ENCODE measurements around the gene APOBEC3H. TPM values are rescaled to one million over a fixed set of nuclear protein-coding genes. Genes with fewer than 3 reads are reported as not detected.
A peak's percentile ranks its signal among the peaks of the same experiment; 100 is the strongest.

APOBEC3H gene
- total RNA-seq, 1 donor: not detected

DNA sequence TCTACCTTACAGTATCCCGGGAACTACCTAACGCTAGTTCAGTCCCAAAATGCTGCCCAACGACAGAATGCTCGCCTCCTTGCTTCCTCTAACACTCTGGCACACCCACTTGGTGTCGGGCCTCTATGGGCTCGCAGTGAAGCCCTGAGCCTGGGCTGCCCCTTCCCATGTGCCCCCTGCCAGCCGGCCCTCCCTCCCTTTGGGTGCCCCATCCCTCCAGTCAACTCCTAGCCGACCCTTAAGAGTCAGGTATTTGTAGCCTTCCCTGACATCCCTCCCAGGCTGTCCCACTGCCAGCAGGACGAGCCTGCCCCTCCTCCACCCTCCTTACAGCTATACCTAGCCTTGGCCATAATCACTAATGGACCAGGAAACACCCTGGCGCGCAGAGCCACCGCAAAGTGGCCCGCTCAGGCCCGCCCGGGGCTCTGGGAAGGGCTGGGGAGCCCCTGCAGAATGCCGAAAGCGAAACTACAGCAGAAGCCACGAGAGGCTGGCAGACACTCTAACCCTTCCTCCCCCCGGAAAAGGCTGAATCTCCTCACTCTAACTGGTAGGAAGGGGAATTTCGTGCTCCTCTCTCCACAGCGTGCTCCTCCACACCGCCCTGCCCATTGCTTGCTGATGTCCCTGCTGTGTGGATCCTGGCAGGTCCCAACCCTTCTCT lies 47.2 kb downstream of the APOBEC3H start:
- TF ChIP-seq, protein P1, sequence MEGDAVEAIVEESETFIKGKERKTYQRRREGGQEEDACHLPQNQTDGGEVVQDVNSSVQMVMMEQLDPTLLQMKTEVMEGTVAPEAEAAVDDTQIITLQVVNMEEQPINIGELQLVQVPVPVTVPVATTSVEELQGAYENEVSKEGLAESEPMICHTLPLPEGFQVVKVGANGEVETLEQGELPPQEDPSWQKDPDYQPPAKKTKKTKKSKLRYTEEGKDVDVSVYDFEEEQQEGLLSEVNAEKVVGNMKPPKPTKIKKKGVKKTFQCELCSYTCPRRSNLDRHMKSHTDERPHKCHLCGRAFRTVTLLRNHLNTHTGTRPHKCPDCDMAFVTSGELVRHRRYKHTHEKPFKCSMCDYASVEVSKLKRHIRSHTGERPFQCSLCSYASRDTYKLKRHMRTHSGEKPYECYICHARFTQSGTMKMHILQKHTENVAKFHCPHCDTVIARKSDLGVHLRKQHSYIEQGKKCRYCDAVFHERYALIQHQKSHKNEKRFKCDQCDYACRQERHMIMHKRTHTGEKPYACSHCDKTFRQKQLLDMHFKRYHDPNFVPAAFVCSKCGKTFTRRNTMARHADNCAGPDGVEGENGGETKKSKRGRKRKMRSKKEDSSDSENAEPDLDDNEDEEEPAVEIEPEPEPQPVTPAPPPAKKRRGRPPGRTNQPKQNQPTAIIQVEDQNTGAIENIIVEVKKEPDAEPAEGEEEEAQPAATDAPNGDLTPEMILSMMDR (IDR thresholded peaks at IDR 0.05; ENCODE audit: insufficient read depth, low read depth, low read length): no peak
- peak; percentile 70 for DNase-seq (ENCODE audit: low read depth)

DNA sequence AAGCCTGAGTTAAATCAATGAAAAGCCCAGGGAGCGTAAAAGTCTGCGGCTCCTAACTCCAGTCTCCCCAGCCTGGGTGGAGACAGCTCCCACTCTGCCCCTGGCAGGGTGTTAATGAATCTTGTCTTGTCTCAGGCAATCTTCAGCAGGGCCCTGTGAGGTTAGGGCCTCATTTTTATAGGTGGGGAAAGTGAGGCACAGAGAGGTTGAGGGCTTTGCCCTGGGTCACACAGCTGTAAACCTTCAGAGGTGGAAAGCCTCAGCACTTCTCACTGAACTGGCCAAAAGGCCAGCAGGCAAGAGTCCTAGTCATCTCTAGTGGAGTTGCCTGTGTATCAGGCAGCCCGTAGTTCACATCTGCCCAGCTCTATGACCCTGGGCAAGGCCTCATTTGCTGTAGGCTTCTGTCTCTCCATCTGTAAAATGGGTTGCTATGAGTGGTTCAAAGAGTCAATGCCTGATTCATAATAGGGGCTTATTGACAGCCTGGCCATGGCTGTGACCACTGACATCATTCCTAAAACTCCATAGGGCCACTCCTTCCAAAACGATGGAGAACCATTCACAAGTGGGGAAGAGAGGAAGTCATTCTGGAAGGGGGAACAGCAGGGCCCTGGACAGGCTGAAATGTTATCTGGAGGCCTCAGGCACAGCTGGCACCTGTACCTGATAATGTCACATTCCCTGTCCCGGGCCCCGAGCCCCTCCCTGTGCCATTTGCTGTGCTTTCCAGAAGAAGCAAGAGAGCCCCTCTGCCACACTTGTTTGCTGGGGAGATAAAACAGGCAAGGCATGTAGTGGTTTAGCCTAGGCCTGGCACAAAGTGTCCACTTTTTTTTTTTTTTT lies 49.4 kb downstream of the APOBEC3H start:
- TF ChIP-seq, protein P1 (IDR thresholded peaks at IDR 0.05; ENCODE audit: insufficient read depth, low read depth, low read length): no peak
- DNase-seq (ENCODE audit: low read depth): no peak
- H3K4me3 ChIP-seq (ENCODE audit: low read depth, low read length): peak overlapping the region; percentile 61

More for the DNA sequence above, 47.2 kb downstream of the APOBEC3H start:
- peak overlapping the region; percentile 95 for H3K4me3 ChIP-seq (ENCODE audit: low read depth, low read length)

DNA sequence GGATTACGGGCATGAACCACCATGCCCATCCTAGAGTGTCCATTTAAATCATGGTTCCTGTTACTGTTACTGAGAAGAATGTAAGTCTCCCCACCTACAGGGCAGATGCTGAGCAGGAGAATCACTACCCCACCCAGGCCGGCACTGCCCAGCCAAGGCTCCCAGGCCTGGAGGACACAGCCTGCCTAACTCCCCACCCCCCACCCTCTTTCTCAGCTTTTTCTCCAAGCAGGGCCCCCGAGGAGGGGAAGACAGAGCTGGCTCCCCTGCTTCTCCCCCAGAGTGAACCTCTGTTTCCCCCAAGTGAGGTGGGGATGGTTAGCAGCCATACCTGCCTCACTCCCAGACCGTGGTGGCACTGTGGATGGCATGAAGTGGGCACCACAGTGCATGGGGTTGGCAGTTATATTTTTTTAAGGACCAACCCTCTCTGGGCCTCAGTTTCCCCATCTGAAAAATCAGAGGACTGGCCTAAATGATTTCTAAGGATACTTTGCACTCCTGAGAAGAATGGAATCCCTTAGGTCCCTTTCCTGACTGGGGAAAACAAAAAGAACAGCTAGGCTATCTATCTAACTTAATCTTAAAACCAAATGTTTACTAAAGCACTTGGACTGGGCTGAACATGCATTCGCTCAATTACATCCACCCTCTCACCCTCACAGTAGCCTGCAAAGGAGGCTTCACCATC lies 50.4 kb downstream of the APOBEC3H start:
- no peak for DNase-seq (ENCODE audit: low read depth)
- H3K4me3 ChIP-seq (ENCODE audit: low read depth, low read length): no peak overlapping the region
- TF ChIP-seq, protein P1 (IDR thresholded peaks at IDR 0.05; ENCODE audit: insufficient read depth, low read depth, low read length): no peak

DNA sequence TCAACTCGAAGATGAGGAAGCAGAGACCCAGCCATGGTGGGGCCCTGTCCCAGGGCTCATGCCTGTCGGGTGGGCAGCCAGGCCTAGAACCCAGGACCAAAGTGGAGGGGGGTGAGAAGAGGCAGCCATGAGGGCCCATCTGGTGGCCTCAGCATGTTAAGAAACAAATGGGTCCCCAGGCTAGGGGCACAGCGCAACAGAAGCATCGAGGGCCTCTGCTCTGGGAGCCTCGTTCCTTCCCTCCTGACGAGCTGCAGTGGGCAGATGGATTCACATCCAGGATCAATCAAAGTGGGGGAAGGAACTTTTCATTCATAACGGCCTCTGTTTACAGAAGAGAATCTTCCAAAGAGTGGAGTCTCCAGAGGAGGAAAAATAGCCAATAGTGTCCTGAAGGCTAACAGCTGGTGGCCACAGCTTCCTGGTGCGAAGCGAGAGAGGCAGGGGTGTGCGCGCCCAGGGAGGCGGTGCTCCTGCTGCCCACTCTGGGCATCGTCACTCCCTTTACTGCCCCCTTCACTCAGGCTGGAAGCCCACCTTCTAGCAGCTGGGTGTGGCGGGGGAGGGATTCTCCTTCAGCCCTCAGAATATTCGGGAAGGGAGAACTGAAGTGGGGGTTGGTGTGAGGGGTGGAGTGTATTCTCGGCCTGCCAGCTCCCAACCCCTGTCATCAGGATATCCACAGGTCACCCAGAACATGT lies 51.1 kb downstream of the APOBEC3H start:
- TF ChIP-seq, protein P1 (IDR thresholded peaks at IDR 0.05; ENCODE audit: insufficient read depth, low read depth, low read length): no peak
- no peak for DNase-seq (ENCODE audit: low read depth)

DNA sequence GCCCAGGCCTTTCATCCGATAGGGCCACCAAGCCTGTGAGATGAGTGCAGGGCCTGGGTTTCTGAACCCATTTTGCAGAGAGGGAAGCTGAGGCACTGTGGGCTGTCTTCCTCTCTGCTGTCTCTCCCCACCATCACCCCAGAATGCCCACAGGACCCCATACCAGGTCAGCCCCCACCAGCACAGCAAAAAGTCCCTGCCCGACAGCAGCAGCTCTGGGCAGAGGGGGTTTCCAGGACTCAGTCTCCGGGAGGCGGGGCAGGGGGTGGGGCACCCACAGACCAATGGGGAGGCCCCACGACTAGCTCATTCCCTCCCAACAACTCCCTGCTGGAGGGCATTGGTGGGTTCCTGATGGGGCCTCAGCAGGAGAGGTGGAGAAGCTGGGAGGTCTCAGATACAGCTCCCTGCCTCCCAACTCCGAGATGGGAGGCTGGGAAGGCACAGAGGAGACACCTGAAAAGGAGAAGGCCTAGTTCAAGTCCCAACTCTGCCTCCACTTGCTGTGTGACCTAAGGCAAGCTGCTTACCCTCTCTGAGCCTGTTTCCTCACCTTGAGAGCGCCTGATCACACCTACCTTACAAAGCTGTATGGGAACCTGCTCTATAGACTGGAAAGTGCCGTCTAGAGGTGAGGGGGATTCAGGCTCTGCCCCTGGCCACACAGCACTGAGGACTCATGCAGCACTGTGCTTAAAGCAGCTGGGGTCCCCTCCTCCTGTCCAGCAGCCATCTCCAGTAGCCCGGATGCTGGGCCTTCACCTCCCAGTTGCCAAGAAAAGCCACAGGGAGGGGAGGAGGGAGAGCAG lies 51.9 kb downstream of the APOBEC3H start:
- TF ChIP-seq, protein P1 (IDR thresholded peaks at IDR 0.05; ENCODE audit: insufficient read depth, low read depth, low read length): no peak
- DNase-seq (ENCODE audit: low read depth): no peak
- no peak overlapping the region for H3K4me3 ChIP-seq (ENCODE audit: low read depth, low read length)

More for the DNA sequence above, 51.1 kb downstream of the APOBEC3H start:
- H3K4me3 ChIP-seq (ENCODE audit: low read depth, low read length): no peak overlapping the region
